GM12874 (cell line): Measurements from ENCODE around the gene IL1R2.

ENCODE experiments used
- TF ChIP-seq, protein P1 (sequence below): IDR thresholded peaks from 2 replicates; pipeline ENCODE4 v1.5.1; 2011; ENCODE audit warnings: low read depth, mild to moderate bottlenecking, control low read depth, low read length, moderate library complexity; ENCODE audit not compliant: insufficient read depth

IL1R2 gene

DNA sequence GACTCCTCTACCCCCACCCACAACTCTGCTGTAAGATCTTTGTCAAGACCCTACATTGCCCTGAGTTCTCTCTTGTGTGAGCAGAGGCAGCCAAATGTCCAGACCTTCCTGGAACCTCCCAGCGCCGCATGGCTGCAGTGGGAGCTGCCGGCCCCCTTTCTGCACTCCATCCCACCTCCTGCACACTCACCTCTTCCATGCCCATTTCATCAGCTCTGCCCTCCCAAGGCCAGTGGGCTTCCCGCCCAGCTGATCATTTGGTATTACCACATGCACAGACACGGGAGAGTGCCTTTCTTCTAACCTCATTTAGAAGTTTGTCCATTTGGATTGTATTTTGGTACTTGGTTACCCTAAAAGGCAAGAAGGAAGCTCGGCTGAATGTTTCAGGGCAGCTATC is 2.0 kb downstream of the IL1R2 start:
- TF ChIP-seq, protein P1, sequence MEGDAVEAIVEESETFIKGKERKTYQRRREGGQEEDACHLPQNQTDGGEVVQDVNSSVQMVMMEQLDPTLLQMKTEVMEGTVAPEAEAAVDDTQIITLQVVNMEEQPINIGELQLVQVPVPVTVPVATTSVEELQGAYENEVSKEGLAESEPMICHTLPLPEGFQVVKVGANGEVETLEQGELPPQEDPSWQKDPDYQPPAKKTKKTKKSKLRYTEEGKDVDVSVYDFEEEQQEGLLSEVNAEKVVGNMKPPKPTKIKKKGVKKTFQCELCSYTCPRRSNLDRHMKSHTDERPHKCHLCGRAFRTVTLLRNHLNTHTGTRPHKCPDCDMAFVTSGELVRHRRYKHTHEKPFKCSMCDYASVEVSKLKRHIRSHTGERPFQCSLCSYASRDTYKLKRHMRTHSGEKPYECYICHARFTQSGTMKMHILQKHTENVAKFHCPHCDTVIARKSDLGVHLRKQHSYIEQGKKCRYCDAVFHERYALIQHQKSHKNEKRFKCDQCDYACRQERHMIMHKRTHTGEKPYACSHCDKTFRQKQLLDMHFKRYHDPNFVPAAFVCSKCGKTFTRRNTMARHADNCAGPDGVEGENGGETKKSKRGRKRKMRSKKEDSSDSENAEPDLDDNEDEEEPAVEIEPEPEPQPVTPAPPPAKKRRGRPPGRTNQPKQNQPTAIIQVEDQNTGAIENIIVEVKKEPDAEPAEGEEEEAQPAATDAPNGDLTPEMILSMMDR = no peak

DNA sequence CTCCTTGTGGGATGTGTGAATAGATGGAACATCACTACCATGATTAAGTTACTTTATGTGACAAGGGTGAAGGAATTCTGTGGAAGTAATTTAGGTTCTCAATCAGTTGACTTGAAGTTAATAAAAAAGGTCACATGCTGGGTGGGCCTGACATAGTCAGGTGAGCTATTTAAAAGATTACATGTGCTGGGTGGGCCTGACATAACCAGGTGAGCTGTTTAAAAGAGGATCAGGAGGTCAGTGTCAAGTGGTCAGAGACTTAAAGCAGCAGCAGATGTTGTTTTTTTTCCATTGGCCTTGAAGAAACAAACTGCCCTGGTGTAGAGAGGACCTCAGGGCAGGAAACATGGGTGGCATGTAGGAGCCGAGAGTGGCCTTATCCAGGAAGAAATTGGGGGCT is 3.3 kb downstream of the IL1R2 start:
- TF ChIP-seq, protein P1 = no peak

DNA sequence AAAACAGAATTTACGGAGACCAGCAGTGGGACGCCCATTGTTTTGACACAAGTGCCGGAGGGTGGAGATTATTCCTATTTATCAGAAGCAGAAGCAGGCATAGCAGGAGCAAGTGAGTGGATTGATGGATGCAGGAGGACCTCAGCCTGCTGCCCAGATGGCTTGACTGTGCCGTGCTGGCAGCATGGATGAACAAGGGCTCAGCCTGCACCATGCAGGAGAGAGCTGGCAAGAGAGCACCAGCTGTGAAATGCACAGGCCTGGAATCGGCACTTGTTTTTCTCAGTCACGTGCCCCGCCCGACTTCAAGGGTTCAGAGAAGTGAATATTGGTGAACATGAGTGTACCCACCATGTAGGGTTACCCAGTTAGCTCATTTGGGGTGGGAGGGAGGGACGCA is 4.0 kb downstream of the IL1R2 start:
- TF ChIP-seq, protein P1 = no peak

DNA sequence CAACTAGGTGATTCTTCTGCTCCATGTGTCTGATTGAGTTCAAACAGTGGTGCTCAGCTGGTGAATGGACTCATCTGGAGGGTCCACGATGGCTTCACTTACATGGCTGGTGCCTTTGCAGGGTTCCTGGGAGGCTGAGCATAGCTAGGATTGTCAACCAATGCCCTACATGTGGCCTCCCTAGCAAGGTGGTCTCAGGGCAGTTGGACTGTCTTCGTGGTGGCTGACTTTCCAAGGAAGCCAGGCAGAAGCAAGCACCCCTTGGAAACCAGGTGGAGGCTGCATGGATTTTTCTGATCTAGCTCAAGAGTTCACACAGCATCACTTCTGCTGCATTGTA is 6.8 kb downstream of the IL1R2 start:
- TF ChIP-seq, protein P1 = no peak

DNA sequence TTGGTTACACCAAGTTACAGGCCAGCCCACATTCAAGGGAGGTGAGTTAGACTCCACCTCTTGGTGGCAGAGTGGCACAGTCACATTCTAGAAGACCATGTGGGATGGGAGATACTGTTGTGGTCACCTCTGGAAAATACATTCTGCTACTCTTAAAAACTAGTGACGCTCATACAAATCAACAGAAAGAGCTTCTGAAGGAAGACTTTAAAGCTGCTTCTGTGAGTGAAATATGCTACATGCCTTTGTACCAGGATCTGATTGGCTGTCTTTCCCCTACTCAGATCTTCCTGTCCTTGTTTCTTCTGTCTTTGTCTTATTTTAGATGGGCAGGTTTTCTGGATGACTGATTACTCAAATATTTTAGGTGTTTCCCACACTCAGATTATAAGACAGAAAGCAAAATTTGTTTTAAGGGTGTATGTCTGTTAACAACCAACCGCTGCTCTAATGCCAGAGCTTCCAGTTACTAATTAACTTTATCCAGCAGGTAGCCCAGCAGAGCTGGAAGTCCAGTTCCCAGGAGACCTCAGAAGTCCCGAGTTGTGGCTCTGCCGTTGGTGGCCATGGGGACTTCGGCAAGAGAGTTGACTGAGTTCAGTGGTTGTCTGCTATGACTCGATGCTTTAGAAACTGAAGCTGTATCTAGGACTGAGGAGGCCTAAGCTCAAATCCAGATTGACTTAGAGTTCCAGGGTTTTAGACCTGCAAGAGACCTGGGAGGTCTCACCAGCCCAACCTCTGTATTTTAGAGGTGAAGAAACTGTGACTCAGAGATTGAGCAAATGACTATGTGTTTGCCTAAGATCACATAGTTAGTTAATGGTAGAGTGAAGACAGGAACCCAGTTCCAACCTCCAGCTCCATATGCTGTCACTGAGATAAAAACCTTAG is 7.4 kb downstream of the IL1R2 start:
- TF ChIP-seq, protein P1 = no peak

DNA sequence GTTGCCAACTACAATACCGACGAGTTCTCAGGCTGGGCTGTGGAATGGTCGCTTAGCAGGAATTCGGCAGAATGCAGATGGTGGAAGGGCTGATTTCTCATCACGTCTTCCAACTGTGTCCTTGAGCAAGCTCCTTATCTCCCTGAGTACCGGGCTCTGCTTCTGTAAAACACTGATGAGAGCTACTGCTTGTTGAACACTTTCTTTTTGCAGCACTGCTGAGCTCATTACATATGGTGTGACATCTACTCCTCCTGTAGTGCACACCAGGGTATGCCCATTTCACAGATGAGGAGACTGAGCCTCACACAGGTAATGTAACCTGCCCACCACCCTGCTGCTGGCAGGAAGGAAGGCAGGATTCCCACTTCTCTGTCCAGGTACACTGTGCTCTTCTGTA is 8.3 kb downstream of the IL1R2 start:
- TF ChIP-seq, protein P1 = no peak

DNA sequence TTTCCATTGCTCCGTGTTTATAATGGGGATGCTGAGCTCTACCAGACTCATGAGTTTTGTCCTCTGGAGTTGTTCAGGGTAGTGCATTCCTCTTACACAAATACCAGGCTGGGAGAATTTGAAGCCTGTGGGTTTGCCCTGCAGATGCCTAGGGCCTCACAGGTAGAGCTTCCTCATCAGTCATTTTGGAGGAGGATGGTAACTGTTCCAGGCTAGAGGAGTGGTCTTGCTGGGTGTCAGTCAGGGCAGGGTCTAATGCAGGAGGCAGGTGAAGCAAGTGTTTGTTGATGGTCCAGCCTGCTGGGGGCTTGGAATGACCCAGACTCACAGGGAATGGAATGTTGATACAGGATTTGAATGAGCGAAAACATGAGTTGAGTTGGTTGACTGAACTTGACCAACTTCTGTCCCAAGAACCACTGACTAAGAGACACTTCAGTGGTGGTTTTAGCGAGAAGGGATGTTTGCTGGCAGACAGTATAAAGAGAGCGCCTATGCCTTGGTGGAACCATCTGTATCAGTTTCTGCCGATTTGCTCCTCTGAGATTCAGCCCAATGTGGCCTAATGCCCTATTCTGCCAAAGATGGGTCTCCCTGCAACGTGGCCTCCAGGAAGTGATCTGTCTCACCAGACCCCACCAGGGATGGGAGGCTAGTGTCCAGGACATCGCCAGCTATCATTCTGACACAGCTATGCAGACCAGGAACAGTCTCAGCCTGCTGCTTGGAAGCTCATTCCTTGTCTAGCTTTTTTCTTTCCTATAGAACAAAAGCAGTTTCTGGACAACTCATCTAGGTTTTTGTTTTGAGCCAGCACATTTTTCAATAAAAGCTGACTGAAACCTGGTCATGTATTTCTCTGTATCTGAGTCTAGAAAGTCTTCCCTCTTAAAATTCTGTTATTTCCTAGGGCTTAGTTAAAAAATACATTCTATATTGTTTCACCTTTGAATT is 9.3 kb downstream of the IL1R2 start:
- TF ChIP-seq, protein P1 = no peak
